ENCODE results near the gene NPIPB6.

NPIPB6 gene

GRCh38 chr16:28321700-28322411 is 41.5 kb downstream of the NPIPB6 start:
- peak; percentile 66 for DNase-seq

GRCh38 chr16:28320741-28321140 is 42.6 kb downstream of the NPIPB6 start:
- DNase-seq = no peak

- DNase-seq = no peak
Measured at GRCh38 chr16:28320023-28320561, 43.2 kb downstream of the NPIPB6 start.

GRCh38 chr16:28319476-28320022 is 43.8 kb downstream of the NPIPB6 start:
- no peak for DNase-seq

GRCh38 chr16:28318042-28318744 is 45.1 kb downstream of the NPIPB6 start:
- no peak for DNase-seq

- peak; percentile 82 for DNase-seq
Measured at GRCh38 chr16:28317040-28317880, 46.0 kb downstream of the NPIPB6 start.

GRCh38 chr16:28316054-28316453 is 47.3 kb downstream of the NPIPB6 start:
- DNase-seq = no peak

GRCh38 chr16:28313587-28313986 is 49.7 kb downstream of the NPIPB6 start:
- DNase-seq = no peak

- DNase-seq = no peak
Measured at GRCh38 chr16:28312327-28312726, 51.0 kb downstream of the NPIPB6 start.

GRCh38 chr16:28311913-28312312 is 51.4 kb downstream of the NPIPB6 start:
- DNase-seq = no peak

- DNase-seq = no peak
Measured at GRCh38 chr16:28311413-28311812, 51.9 kb downstream of the NPIPB6 start.

GRCh38 chr16:28310796-28311195 is 52.5 kb downstream of the NPIPB6 start:
- DNase-seq = no peak

- DNase-seq = peak; percentile 86
Measured at GRCh38 chr16:28309811-28310311, 53.4 kb downstream of the NPIPB6 start.

GRCh38 chr16:28308794-28309584 is 54.3 kb downstream of the NPIPB6 start:
- DNase-seq = no peak

- no peak for DNase-seq
Measured at GRCh38 chr16:28307936-28308335, 55.4 kb downstream of the NPIPB6 start.

- no peak for DNase-seq
Measured at GRCh38 chr16:28304214-28304613, 59.1 kb downstream of the NPIPB6 start.

- DNase-seq = no peak
Measured at GRCh38 chr16:28303132-28303531, 60.2 kb downstream of the NPIPB6 start.

GRCh38 chr16:28301620-28302019 is 61.7 kb downstream of the NPIPB6 start:
- DNase-seq = no peak

- no peak for DNase-seq
Measured at GRCh38 chr16:28301154-28301553, 62.2 kb downstream of the NPIPB6 start.

- no peak for DNase-seq
Measured at GRCh38 chr16:28300327-28300726, 63.0 kb downstream of the NPIPB6 start.

GRCh38 chr16:28298511-28298878 is 64.8 kb downstream of the NPIPB6 start:
- DNase-seq = no peak
